ENCODE results near the gene PPP2CA. TPM values are rescaled to one million over a fixed set of nuclear protein-coding genes. Genes with fewer than 3 reads are reported as not detected.

The PPP2CA gene
- total and polyA plus RNA-seq, 2 of the 8 experiments (the other 6 are each of a cell fraction or from before 2014, with no cell fraction given) = 75.0 to 205 TPM

- no peak for TF ChIP-seq SUZ12 (IDR thresholded peaks at IDR 0.05; ENCODE audit: low read length)
Observed at GRCh38 chr5:134257176-134257575, 31.3 kb upstream of the PPP2CA start (continued).
